Endothelial cell of umbilical vein (primary cell): ENCODE measurements around the gene CYTH2. TPM values are rescaled to one million over a fixed set of nuclear protein-coding genes. Genes with fewer than 3 reads are reported as not detected.

Experiments used
- BruUV-seq: library from RNA; stranded (reverse); fragments of 400-500 nt; replicated peaks from 2 replicates; lab custom pipeline; 2021; lab: Mats Ljungman, UMichigan
- CTCF ChIA-PET: fragments of 300-600, 350-600 bp; sonication (Branson Sonifier 250); formaldehyde crosslinking; loops from one replicate; lab custom pipeline; 2021; ENCODE audit warnings: antibody characterized with exemption, inconsistent platforms; lab: Charles Lee
- POLR2A ChIA-PET: fragments of 300-600, 350-600 bp; sonication (Branson Sonifier 250); formaldehyde crosslinking; loops from one replicate; lab custom pipeline; 2021; ENCODE audit warnings: antibody characterized with exemption, inconsistent platforms; lab: Charles Lee
- DNase-seq: peaks from one replicate; pipeline ENCODE4 v3.0.0-alpha.2; 2011; ENCODE audit warnings: low read depth, low spot score
- FAIRE-seq: peaks from 2 replicates; lab custom pipeline; 2011; peaks lifted over from hg19 to GRCh38; lab: Jason Lieb, UNC
- H2AFZ ChIP-seq: 2 replicates; pipeline ENCODE4 v1.6.0; 2012; ENCODE audit warnings: low read depth, low read length, control low read depth, inconsistent platforms
- H3K27ac ChIP-seq: 2 replicates; pipeline ENCODE4 v1.5.1; 2011; ENCODE audit warnings: low read depth, mild to moderate bottlenecking, control low read depth, low read length, moderate library complexity; ENCODE audit not compliant: insufficient read depth
- H3K27me3 ChIP-seq, 2 experiments: 2 replicates each; pipeline versions ENCODE4 v1.6.0 to v1.6.1; 2011; ENCODE audit warnings: low read length in 2 of 2, mixed read lengths in 1 of 2; ENCODE audit not compliant: control insufficient read depth in 2 of 2, insufficient read depth in 2 of 2
- H3K36me3 ChIP-seq, 2 experiments: 2 replicates in 1 of 2; 3 replicates in 1 of 2; pipeline ENCODE4 v1.5.1; 2011; ENCODE audit warnings: low read length in 2 of 2, mild to moderate bottlenecking in 1 of 2, moderate library complexity in 1 of 2; ENCODE audit not compliant: control insufficient read depth in 2 of 2, insufficient read depth in 2 of 2; ENCODE audit errors: extremely low read depth in 1 of 2
- H3K4me1 ChIP-seq: 3 replicates; pipeline ENCODE4 v1.5.1; 2011; ENCODE audit warnings: mild to moderate bottlenecking, low read length; ENCODE audit not compliant: control insufficient read depth, insufficient read depth; ENCODE audit errors: extremely low read depth
- H3K4me2 ChIP-seq: 2 replicates; pipeline ENCODE4 v1.6.1; 2011; ENCODE audit warnings: low read length, control low read depth, mixed read lengths; ENCODE audit not compliant: insufficient read depth
- H3K4me3 ChIP-seq, 3 experiments: fragments of 200-600 bp in 1 of 3; sonication (generic), shearing (Covaris generic) in 1 of 3; replicated peaks in 1 of 3; 2 replicates each; pipeline ENCODE4 v1.5.1; 2011 to 2016; ENCODE audit warnings: control low read depth in 3 of 3, low read length in 3 of 3, mild to moderate bottlenecking in 2 of 3, inconsistent platforms in 1 of 3, low read depth in 1 of 3, moderate library complexity in 1 of 3; ENCODE audit not compliant: insufficient read depth in 1 of 3
- H3K79me2 ChIP-seq: 2 replicates; pipeline ENCODE4 v1.6.0; 2012; ENCODE audit warnings: low read length, inconsistent platforms; ENCODE audit not compliant: control insufficient read depth, insufficient read depth
- H3K9ac ChIP-seq: replicated peaks from 2 replicates; pipeline ENCODE3; 2011; ENCODE audit warnings: low read length, control low read depth; ENCODE audit not compliant: insufficient read depth; ENCODE audit errors: extremely low read depth
- H3K9me1 ChIP-seq: replicated peaks from 3 replicates; pipeline ENCODE4 v1.6.0; 2011; ENCODE audit warnings: mild to moderate bottlenecking, low read length; ENCODE audit not compliant: control insufficient read depth, insufficient read depth; ENCODE audit errors: extremely low read depth
- H3K9me3 ChIP-seq: replicated peaks from 2 replicates; pipeline ENCODE4 v1.5.1; 2012; ENCODE audit warnings: low read length, inconsistent platforms; ENCODE audit not compliant: control insufficient read depth, insufficient read depth
- H4K20me1 ChIP-seq: replicated peaks from 2 replicates; pipeline ENCODE3; 2011; ENCODE audit warnings: mild to moderate bottlenecking, low read length; ENCODE audit not compliant: control insufficient read depth, insufficient read depth; ENCODE audit errors: extremely low read depth
- CTCF ChIP-seq, 2 donors: IDR thresholded peaks; 1 replicate in 1 of 2; 2 replicates in 1 of 2; pipeline ENCODE4 v1.5.1; 2011; ENCODE audit warnings: low read length in 2 of 2, mild to moderate bottlenecking in 2 of 2, moderate library complexity in 2 of 2, control low read depth in 1 of 2, inconsistent platforms in 1 of 2, low read depth in 1 of 2; ENCODE audit not compliant: insufficient read depth in 1 of 2; ENCODE audit errors: extremely low read depth in 1 of 2
- EZH2 ChIP-seq: IDR thresholded peaks from 2 replicates; pipeline ENCODE4 v1.6.1; 2012; ENCODE audit warnings: borderline replicate concordance, low read depth, mild to moderate bottlenecking, moderate library complexity, low read length, inconsistent platforms; ENCODE audit not compliant: severe bottlenecking
- FOS ChIP-seq: IDR thresholded peaks from 2 replicates; pipeline ENCODE4 v1.6.1; 2011; ENCODE audit warnings: mild to moderate bottlenecking, low read length, moderate library complexity, borderline replicate concordance; ENCODE audit not compliant: insufficient read depth
- GATA2 ChIP-seq: IDR thresholded peaks from 2 replicates; pipeline ENCODE4 v1.7.0; 2011; ENCODE audit warnings: low read depth, mild to moderate bottlenecking, moderate library complexity, mixed read lengths, low read length; ENCODE audit not compliant: insufficient read length, insufficient read depth
- JUN ChIP-seq: IDR thresholded peaks from 2 replicates; pipeline ENCODE4 v1.6.1; 2011; ENCODE audit warnings: borderline replicate concordance, low read depth; ENCODE audit not compliant: insufficient read length, insufficient read depth
- MYC ChIP-seq: IDR thresholded peaks from one replicate; pipeline ENCODE4 v1.6.1; 2011; ENCODE audit warnings: mild to moderate bottlenecking, low read depth, low read length
- POLR2A ChIP-seq: IDR thresholded peaks from 2 replicates; pipeline ENCODE4 v1.6.1; 2012; ENCODE audit warnings: low read depth, mild to moderate bottlenecking, control low read depth, low read length
- POLR2AphosphoS5 ChIP-seq: IDR thresholded peaks from 2 replicates; pipeline ENCODE4 v1.6.1; 2012; ENCODE audit warnings: low read depth, mild to moderate bottlenecking, control low read depth, low read length, moderate library complexity; ENCODE audit not compliant: insufficient read depth
- dilution Hi-C: fragments of 300-500 bp; cut with MboI; formaldehyde crosslinking; loops from one replicate; pipeline ENCODE4 v1.15.0; 2019; ENCODE audit warnings: low sequenced_read_pairs; ENCODE audit not compliant: extremely low pct_ligation_motif_present
- intact Hi-C: fragments of 100-400 bp; cut with micrococcal nuclease; formaldehyde crosslinking; loops from one replicate; pipeline ENCODE4 v1.10.0; 2022
- polyA plus RNA-seq, 4 experiments: library from polyadenylated mRNA; depleted of rRNA in 3 of 4; stranded (reverse) in 3 of 4; unstranded in 1 of 4; fragments of >200 nt; gene quantifications; 2 replicates each; pipeline versions ENCODE4 v1.2.1 to v1.2.3, GENCODE V29; 2011 to 2012; ENCODE audit warnings: missing spikeins in 1 of 4
- total RNA-seq: library from RNA; stranded (reverse); gene quantifications from 2 replicates; pipeline ENCODE4 v1.2.3, GENCODE V29; 2021
- TF ChIP-seq, protein P1 (sequence below): IDR thresholded peaks from 2 replicates; pipeline ENCODE4 v1.6.1; 2011; ENCODE audit not compliant: insufficient read depth, insufficient read length

Gene CYTH2
- total and polyA plus RNA-seq, 2 donors (not counting 3 experiments of a cell fraction or from before 2014, with no cell fraction given), result 98.4 to 119 TPM

DNA sequence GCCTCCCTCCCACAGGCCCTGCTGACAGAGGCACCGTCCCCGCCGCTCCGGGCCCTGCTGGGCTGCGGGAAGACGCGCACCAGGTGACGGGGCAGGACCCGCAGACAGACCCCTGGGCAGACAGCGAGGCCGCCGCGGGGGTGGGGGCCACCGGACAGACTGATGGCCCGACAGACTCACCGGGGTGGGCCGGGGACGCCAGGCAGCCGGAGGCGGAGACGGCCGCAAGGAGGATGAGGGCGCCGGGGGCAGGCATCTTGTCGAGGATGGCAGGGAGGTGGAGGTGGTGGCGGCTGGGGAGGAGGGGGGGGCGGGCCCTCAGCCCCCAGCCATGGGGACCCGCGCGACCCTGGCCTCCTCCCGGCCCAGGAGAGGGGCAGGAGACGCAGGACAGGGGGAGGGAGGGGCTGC, 42.2 kb downstream of the CYTH2 start:
- Histone ChIP-seq H3K9me1 (no peaks in the 10 kb centered on the region), H3K36me3 (no peaks in the 10 kb centered on the region), H3K27ac (no peak overlapping the region), H2AFZ (no peak overlapping the region), H3K79me2 (no peaks in the 10 kb centered on the region), H3K4me2 (no peak overlapping the region), H3K9me3 (no peaks in the 10 kb centered on the region), H3K4me1 (no peaks in the 10 kb centered on the region), H3K4me3 (no peak overlapping the region), H3K9ac (no peak overlapping the region), H4K20me1 (no peaks in the 10 kb centered on the region), H3K27me3 (peaks cover 12 to 14% of the 10 kb centered on the region in 2 experiments)
- intact Hi-C loops, result no loop called here
- POLR2A ChIA-PET, result no interaction called here
- DNase-seq, result no peak
- CTCF ChIA-PET, result interaction anchor here (8.3 kb wide), 1 partner anchor 73 kb away, joined by 507 read pairs; no protein-coding TSS in a partner anchor
- TF ChIP-seq EZH2 (no peak), MYC (no peak), POLR2AphosphoS5 (no peak), JUN (no peak), POLR2A (no peak)
- TF ChIP-seq, protein P1, sequence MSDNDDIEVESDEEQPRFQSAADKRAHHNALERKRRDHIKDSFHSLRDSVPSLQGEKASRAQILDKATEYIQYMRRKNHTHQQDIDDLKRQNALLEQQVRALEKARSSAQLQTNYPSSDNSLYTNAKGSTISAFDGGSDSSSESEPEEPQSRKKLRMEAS, result no peak
- BruUV-seq, result no TSS peak
- dilution Hi-C loops, result no loop called here
- no peak for FAIRE-seq

DNA sequence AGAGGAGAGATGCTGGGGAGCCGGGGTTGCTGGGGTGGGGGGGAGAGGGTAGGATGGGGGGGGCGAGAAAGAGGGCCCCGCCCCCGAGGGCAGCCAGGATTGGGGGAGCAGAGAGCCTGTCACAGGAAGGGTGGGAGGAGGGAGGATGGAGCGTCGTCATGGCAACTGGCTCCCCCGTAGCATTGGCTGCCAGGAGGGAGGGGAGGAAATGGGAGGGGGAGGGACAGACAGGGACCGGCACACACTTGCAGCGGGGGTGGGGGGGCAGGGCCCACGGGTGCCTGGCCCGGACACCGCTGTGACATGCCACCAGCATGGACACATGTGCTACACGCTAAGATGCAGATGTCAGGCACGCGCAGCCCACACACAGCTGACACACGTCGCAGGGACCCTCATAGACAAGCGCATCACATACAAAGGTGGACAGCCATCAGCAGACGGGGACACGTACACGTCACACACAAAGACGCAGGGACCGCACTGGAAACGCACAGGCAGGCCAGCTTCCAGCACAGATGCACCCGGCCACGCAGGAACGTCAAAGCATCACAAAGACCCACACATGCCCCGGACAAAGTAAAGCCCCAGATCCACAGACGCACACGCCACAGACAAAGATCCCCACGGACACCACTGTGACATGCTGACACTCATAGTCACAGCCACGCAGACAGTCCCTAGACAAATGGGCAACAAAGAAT, 42.8 kb downstream of the CYTH2 start, which contains the start of gene LMTK3:
Gene LMTK3, minus strand, starts transcription at position 36 of the 704 bp plus-strand sequence. CDS start 259 bp downstream, outside the sequence.
- intact Hi-C loops, result no loop called here

More for the DNA sequence above, 42.8 kb downstream of the CYTH2 start, which contains the start of gene LMTK3:
- FAIRE-seq, result no peak
- Histone ChIP-seq H3K4me2 (no peak within 1 kb of the TSS), H4K20me1 (no peaks in the 10 kb centered on the region), H2AFZ (no peak within 1 kb of the TSS), H3K79me2 (no peaks in the 10 kb centered on the region), H3K9ac (no peak within 1 kb of the TSS), H3K4me3 (no peak within 1 kb of the TSS), H3K27ac (no peak within 1 kb of the TSS), H3K4me1 (no peaks in the 10 kb centered on the region), H3K27me3 (peaks cover 12 to 14% of the 10 kb centered on the region in 2 experiments), H3K36me3 (no peaks in the 10 kb centered on the region), H3K9me1 (no peaks in the 10 kb centered on the region), H3K9me3 (no peaks in the 10 kb centered on the region)
- ChIA-PET CTCF (interaction anchor here (0.9 kb wide), 1 partner anchor 72 kb away, joined by 3 read pairs; no protein-coding TSS in a partner anchor), POLR2A (no interaction called here)
- dilution Hi-C loops, result no loop called here
- TF ChIP-seq POLR2AphosphoS5 (no peak), CTCF (IDR thresholded peaks at IDR 0.05; ENCODE audit: extremely low read depth in 1 of 2, insufficient read depth in 1 of 2, low read depth in 1 of 2, low read length in 2 of 2) (no peak), EZH2 (peak; percentile 67), MYC (no peak), GATA2 (no peak), FOS (no peak), POLR2A (no peak)
- TF ChIP-seq, protein P1, result no peak
- no peak for DNase-seq
- BruUV-seq, result no TSS peak
